Prostate gland (tissue), 2 donors: ENCODE results near the gene OR10J5. TPM values are rescaled to one million over a fixed set of nuclear protein-coding genes. Genes with fewer than 3 reads are reported as not detected.

ENCODE experiments used
- DNase-seq: peaks from one replicate; pipeline ENCODE4 v3.0.0-alpha.2; 2019; ENCODE audit warnings: low spot score
- H3K27ac ChIP-seq, 2 donors: fragments of 200-600 bp; sonication (generic); 2 replicates each; pipeline ENCODE4 v1.5.1; 2017 to 2019
- H3K27me3 ChIP-seq: fragments of 200-600 bp; sonication (generic); replicated peaks from 2 replicates; pipeline ENCODE4 v1.5.1; 2019; ENCODE audit not compliant: insufficient read depth
- H3K36me3 ChIP-seq, 2 donors: fragments of 200-600 bp; sonication (generic); 1 replicate in 1 of 2; 2 replicates in 1 of 2; pipeline versions ENCODE4 v1.5.1 to v1.8.1; 2017 to 2019
- H3K4me1 ChIP-seq: fragments of 200-600 bp; sonication (generic); replicated peaks from 2 replicates; pipeline ENCODE4 v1.5.1; 2019
- H3K4me3 ChIP-seq, 2 donors: fragments of 200-600 bp; sonication (generic); 2 replicates each; pipeline ENCODE4 v1.5.1; 2017 to 2019
- H3K9me3 ChIP-seq: fragments of 200-600 bp; sonication (generic); 2 replicates; pipeline ENCODE4 v1.5.1; 2017
- POLR2A ChIP-seq: fragments of 450-650 bp; IDR thresholded peaks from one replicate; pipeline ENCODE4 v1.6.1; 2016; ENCODE audit warnings: antibody characterized with exemption, mild to moderate bottlenecking
- POLR2AphosphoS5 ChIP-seq: sonication (generic); formaldehyde crosslinking; IDR thresholded peaks from one replicate; pipeline ENCODE4 v1.6.1; 2017; ENCODE audit warnings: antibody characterized with exemption
- WGBS: methylation state at CpG from one replicate; pipeline ENCODE4 v1.1.5; 2018; 5-methylcytosine and 5-hydroxymethylcytosine counted together
- intact Hi-C: fragments of 100-400 bp; cut with DNase I; formaldehyde crosslinking; loops from one replicate; pipeline ENCODE4 v1.14.2; 2022
- total RNA-seq, 2 donors: library from RNA; depleted of rRNA; stranded (reverse); fragments of >200 nt; gene quantifications; one replicate each; pipeline ENCODE4 v1.1.0, GENCODE V29; 2016
- TF ChIP-seq, protein P1 (sequence below), 4 experiments: fragments of 200-600 bp in 2 of 4; fragments of 450-650 bp in 2 of 4; sonication (generic) in 2 of 4; IDR thresholded peaks; 1 replicate in 3 of 4; 2 replicates in 1 of 4; pipeline ENCODE4 v1.5.1; 2016 to 2019; ENCODE audit warnings: antibody characterized with exemption in 4 of 4, mild to moderate bottlenecking in 2 of 4, moderate library complexity in 2 of 4

The OR10J5 gene
- total RNA-seq, 2 donors from 2014 or later = not detected

- 31% methylated on average over 1 of the region's 1 CpG for WGBS
- no peaks in the 10 kb centered on the region for H3K9me3 ChIP-seq
- TF ChIP-seq POLR2A (no peak), POLR2AphosphoS5 (no peak)
- TF ChIP-seq, protein P1, sequence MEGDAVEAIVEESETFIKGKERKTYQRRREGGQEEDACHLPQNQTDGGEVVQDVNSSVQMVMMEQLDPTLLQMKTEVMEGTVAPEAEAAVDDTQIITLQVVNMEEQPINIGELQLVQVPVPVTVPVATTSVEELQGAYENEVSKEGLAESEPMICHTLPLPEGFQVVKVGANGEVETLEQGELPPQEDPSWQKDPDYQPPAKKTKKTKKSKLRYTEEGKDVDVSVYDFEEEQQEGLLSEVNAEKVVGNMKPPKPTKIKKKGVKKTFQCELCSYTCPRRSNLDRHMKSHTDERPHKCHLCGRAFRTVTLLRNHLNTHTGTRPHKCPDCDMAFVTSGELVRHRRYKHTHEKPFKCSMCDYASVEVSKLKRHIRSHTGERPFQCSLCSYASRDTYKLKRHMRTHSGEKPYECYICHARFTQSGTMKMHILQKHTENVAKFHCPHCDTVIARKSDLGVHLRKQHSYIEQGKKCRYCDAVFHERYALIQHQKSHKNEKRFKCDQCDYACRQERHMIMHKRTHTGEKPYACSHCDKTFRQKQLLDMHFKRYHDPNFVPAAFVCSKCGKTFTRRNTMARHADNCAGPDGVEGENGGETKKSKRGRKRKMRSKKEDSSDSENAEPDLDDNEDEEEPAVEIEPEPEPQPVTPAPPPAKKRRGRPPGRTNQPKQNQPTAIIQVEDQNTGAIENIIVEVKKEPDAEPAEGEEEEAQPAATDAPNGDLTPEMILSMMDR (IDR thresholded peaks at IDR 0.05) = no peak
Observed at GRCh38 chr1:159562680-159563079, 26.9 kb upstream of the OR10J5 start.

GRCh38 chr1:159561497-159561896 is 25.7 kb upstream of the OR10J5 start:
- no peak for DNase-seq
- no peaks in the 10 kb centered on the region for H3K36me3 ChIP-seq
- TF ChIP-seq, protein P1 (IDR thresholded peaks at IDR 0.05) = no peak
- TF ChIP-seq POLR2AphosphoS5 = no peak
- no peak for TF ChIP-seq POLR2A
- intact Hi-C loops = no loop called here
- no peak overlapping the region for H3K4me3 ChIP-seq
- H3K27ac ChIP-seq = no peak overlapping the region
- H3K4me1 ChIP-seq = no peaks in the 10 kb centered on the region
- H3K9me3 ChIP-seq = no peaks in the 10 kb centered on the region
- no peaks in the 10 kb centered on the region for H3K27me3 ChIP-seq

More at GRCh38 chr1:159562680-159563079, 26.9 kb upstream of the OR10J5 start:
- H3K4me1 ChIP-seq = no peaks in the 10 kb centered on the region
- no peaks in the 10 kb centered on the region for H3K36me3 ChIP-seq
- H3K27me3 ChIP-seq = no peaks in the 10 kb centered on the region
- intact Hi-C loops = no loop called here
- DNase-seq = no peak
- H3K27ac ChIP-seq = no peak overlapping the region
- no peak overlapping the region for H3K4me3 ChIP-seq

- no peak for TF ChIP-seq POLR2A
- no peak for TF ChIP-seq POLR2AphosphoS5
- TF ChIP-seq, protein P1 (IDR thresholded peaks at IDR 0.05) = no peak
- Histone ChIP-seq H3K27ac (no peak overlapping the region), H3K27me3 (no peaks in the 10 kb centered on the region), H3K36me3 (no peaks in the 10 kb centered on the region), H3K4me1 (no peaks in the 10 kb centered on the region), H3K4me3 (no peak overlapping the region), H3K9me3 (no peaks in the 10 kb centered on the region)
- WGBS = 66% methylated on average over 2 of the region's 2 CpGs
- intact Hi-C loops = no loop called here
- DNase-seq = no peak
Observed at GRCh38 chr1:159560599-159560998, 24.8 kb upstream of the OR10J5 start.

DNA sequence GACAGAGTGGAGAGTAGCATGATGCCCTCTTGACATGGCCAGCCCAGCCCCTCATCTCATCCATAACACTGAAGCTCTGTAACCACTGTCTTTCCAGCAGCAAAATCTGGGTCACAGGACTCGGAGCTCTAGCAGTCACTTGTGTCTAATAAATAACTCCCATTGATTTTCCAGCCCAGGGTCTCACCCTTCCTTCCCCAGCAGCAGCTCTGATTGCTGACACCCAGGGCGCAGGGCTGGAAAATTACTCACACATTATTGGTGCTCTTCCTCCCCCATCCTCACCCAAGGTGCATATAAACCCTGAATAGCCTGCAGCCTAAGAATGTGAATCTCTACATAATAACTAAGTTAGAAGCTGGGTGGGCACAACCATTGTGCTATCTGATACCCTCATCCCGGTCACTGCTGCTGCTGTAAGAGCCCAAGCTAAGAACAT is 21.1 kb upstream of the OR10J5 start:
- TF ChIP-seq POLR2AphosphoS5 (no peak), POLR2A (no peak)
- TF ChIP-seq, protein P1 (IDR thresholded peaks at IDR 0.05) = no peak
- Histone ChIP-seq H3K27me3 (no peaks in the 10 kb centered on the region), H3K4me1 (no peaks in the 10 kb centered on the region), H3K27ac (no peak overlapping the region), H3K9me3 (no peaks in the 10 kb centered on the region), H3K4me3 (no peak overlapping the region), H3K36me3 (no peaks in the 10 kb centered on the region)
- no peak for DNase-seq
- WGBS = 41% methylated on average over 3 of the region's 3 CpGs
- intact Hi-C loops = no loop called here

DNA sequence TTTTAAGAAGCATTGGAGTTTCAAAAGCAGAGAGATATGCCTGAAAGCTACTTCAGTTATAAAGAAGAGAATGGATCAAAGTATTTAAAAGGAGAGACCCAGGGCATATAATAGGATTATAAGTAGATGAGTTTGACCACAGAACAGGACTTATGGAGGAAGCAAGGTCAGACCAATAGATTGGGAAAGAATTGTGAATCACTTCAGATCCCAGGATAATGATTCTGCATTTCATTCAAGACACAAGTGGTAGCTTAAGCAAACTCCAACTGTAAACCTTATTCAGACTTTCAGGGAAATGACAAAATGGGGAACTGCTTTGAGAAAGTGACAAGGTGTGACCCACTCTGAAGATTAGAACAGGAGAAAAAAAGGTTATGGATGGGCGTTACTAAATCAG is 18.9 kb upstream of the OR10J5 start:
- Histone ChIP-seq H3K4me3 (no peak overlapping the region), H3K4me1 (no peaks in the 10 kb centered on the region), H3K27me3 (no peaks in the 10 kb centered on the region), H3K27ac (no peak overlapping the region), H3K36me3 (no peaks in the 10 kb centered on the region), H3K9me3 (no peaks in the 10 kb centered on the region)
- no peak for DNase-seq
- 87% methylated on average over 1 of the region's 1 CpG for WGBS
- intact Hi-C loops = no loop called here
- TF ChIP-seq, protein P1 (IDR thresholded peaks at IDR 0.05) = no peak
- TF ChIP-seq POLR2A = no peak
- no peak for TF ChIP-seq POLR2AphosphoS5
